Measurements from ENCODE around the gene CDH2. TPM values are rescaled to one million over a fixed set of nuclear protein-coding genes. Genes with fewer than 3 reads are reported as not detected.

Gene CDH2
- total and polyA plus RNA-seq, 10 donors, result 0.96 to 40.2 (median 24.6) TPM

GRCh38 chr18:28128659-28128980, 48.3 kb downstream of the CDH2 start:
- no peak overlapping the region for H3K27ac ChIP-seq
- no peaks in the 10 kb centered on the region for H3K9me3 ChIP-seq
- H3K27me3 ChIP-seq (replicated peaks in 1 of 7), result no peaks in the 10 kb centered on the region
- H3K4me1 ChIP-seq, result peaks cover 0 to 9% (median 0%) of the 10 kb centered on the region in 6 donors
- 80 to 84% (median 80%) methylated on average over 3 of the region's 3 CpGs for WGBS, 5 donors
- intact Hi-C loops (cut with DNase I; ENCODE audit: low total_unique reads), result no loop called here
- H3K4me3 ChIP-seq, result no peak overlapping the region
- H3K36me3 ChIP-seq, result no peaks in the 10 kb centered on the region
- TF ChIP-seq POLR2A (IDR thresholded peaks at IDR 0.05) (no peak), POLR2AphosphoS5 (IDR thresholded peaks at IDR 0.05) (no peak), CTCF (IDR thresholded peaks at IDR 0.05 in 8 of 11, conservative IDR thresholded peaks at IDR 0.05 in 3 of 11) (no peak)
- no peak for DNase-seq

- intact Hi-C loops (cut with DNase I; ENCODE audit: low total_unique reads), result no loop called here
- no peak for DNase-seq
- peaks cover 0 to 11% (median 0%) of the 10 kb centered on the region in 6 donors for H3K4me1 ChIP-seq
These were observed 48.9 kb downstream of the CDH2 start for GRCh38 chr18:28127763-28128658.

GRCh38 chr18:28127228-28127627, 49.7 kb downstream of the CDH2 start:
- no peak for TF ChIP-seq POLR2A (IDR thresholded peaks at IDR 0.05)
- TF ChIP-seq POLR2AphosphoS5 (IDR thresholded peaks at IDR 0.05), result no peak
- TF ChIP-seq CTCF (IDR thresholded peaks at IDR 0.05 in 8 of 11, conservative IDR thresholded peaks at IDR 0.05 in 3 of 11), result no peak
- DNase-seq, result no peak
- intact Hi-C loops (cut with DNase I; ENCODE audit: low total_unique reads), result no loop called here
- Histone ChIP-seq H3K36me3 (no peaks in the 10 kb centered on the region), H3K27me3 (replicated peaks in 1 of 7) (no peaks in the 10 kb centered on the region), H3K4me3 (no peak overlapping the region), H3K4me1 (peaks cover 0 to 11% (median 0%) of the 10 kb centered on the region in 6 donors), H3K9me3 (no peaks in the 10 kb centered on the region), H3K27ac (no peak overlapping the region)
- 94 to 97% (median 97%) methylated on average over 6 of the region's 6 CpGs for WGBS, 5 donors

More at GRCh38 chr18:28127763-28128658, 48.9 kb downstream of the CDH2 start:
- WGBS, 5 donors, result 74 to 87% (median 78%) methylated on average over 5 of the region's 5 CpGs
- Histone ChIP-seq H3K36me3 (no peaks in the 10 kb centered on the region), H3K4me3 (no peak overlapping the region), H3K9me3 (no peaks in the 10 kb centered on the region), H3K27me3 (replicated peaks in 1 of 7) (no peaks in the 10 kb centered on the region), H3K27ac (no peak overlapping the region)
- TF ChIP-seq CTCF (IDR thresholded peaks at IDR 0.05 in 8 of 11, conservative IDR thresholded peaks at IDR 0.05 in 3 of 11) (no peak), POLR2A (IDR thresholded peaks at IDR 0.05) (no peak)

GRCh38 chr18:28126768-28127167, 50.2 kb downstream of the CDH2 start:
- Histone ChIP-seq H3K4me3 (no peak overlapping the region), H3K27ac (no peak overlapping the region), H3K36me3 (no peaks in the 10 kb centered on the region), H3K4me1 (peaks cover 0 to 11% (median 0%) of the 10 kb centered on the region in 6 donors), H3K27me3 (replicated peaks in 1 of 7) (no peaks in the 10 kb centered on the region), H3K9me3 (no peaks in the 10 kb centered on the region)
- intact Hi-C loops (cut with DNase I; ENCODE audit: low total_unique reads), result no loop called here
- 86 to 93% (median 88%) methylated on average over 5 of the region's 5 CpGs for WGBS, 5 donors
- DNase-seq, result no peak
- TF ChIP-seq POLR2A (IDR thresholded peaks at IDR 0.05), result no peak
- no peak for TF ChIP-seq CTCF (IDR thresholded peaks at IDR 0.05 in 8 of 11, conservative IDR thresholded peaks at IDR 0.05 in 3 of 11)
- TF ChIP-seq POLR2AphosphoS5 (IDR thresholded peaks at IDR 0.05), result no peak
